ENCODE measurements around the gene IDH3A. TPM values are rescaled to one million over a fixed set of nuclear protein-coding genes. Genes with fewer than 3 reads are reported as not detected.

IDH3A gene
- polyA plus RNA-seq, 3 donors: 46.5 to 85.0 (median 74.0) TPM

GRCh38 chr15:78216276-78217104 lies 67.3 kb downstream of the IDH3A start:
- Histone ChIP-seq H3K79me2 (ENCODE audit: insufficient read depth, low read length) (no peaks in the 10 kb centered on the region), H4K20me1 (ENCODE audit: insufficient read depth, low read length) (no peaks in the 10 kb centered on the region), H3K4me1 (ENCODE audit: control insufficient read depth in 1 of 2, insufficient read depth in 2 of 2, low read length in 2 of 2) (no peaks in the 10 kb centered on the region), H3K9ac (ENCODE audit: insufficient read depth, low read length, poor library complexity, severe bottlenecking) (no peak overlapping the region), H3K4me2 (replicated peaks; ENCODE audit: extremely low read depth, low read length, poor library complexity, severe bottlenecking) (no peak overlapping the region), H3K9me3 (replicated peaks in 1 of 2; ENCODE audit: control insufficient read depth in 1 of 2, insufficient read depth in 1 of 2, low read length in 2 of 2) (no peaks in the 10 kb centered on the region), H3K36me3 (replicated peaks in 1 of 2; ENCODE audit: control insufficient read depth in 1 of 2, insufficient read depth in 2 of 2, low read length in 2 of 2) (no peaks in the 10 kb centered on the region), H3K27ac (ENCODE audit: low read depth in 1 of 2, low read length in 2 of 2) (no peak overlapping the region), H2AFZ (ENCODE audit: insufficient read depth, low read depth, low read length, poor library complexity, severe bottlenecking) (no peak overlapping the region), H3K27me3 (ENCODE audit: control insufficient read depth in 2 of 2, insufficient read depth in 2 of 2, low read length in 2 of 2) (no peaks in the 10 kb centered on the region), H3K4me3 (replicated peaks in 1 of 3; ENCODE audit: low read depth in 2 of 3, low read length in 3 of 3) (no peak overlapping the region)
- intact Hi-C loops (cut with micrococcal nuclease): no loop called here
- DNase-seq: no peak
- Mint-ChIP-seq H3K9me3 (no peaks in the 10 kb centered on the region), H3K36me3 (no peaks in the 10 kb centered on the region), H3K4me1 (no peaks in the 10 kb centered on the region), H3K27ac (no peak overlapping the region), H3K27me3 (ENCODE audit: low read depth in 3 of 3) (peaks cover 0 to 2% (median 1%) of the 10 kb centered on the region in 3 donors), H3K4me3 (no peak overlapping the region)
- 96% methylated on average over 6 of the region's 7 CpGs for WGBS (ENCODE audit: insufficient coverage)
- no peak for TF ChIP-seq CTCF (IDR thresholded peaks at IDR 0.05)

GRCh38 chr15:78220713-78221112 lies 71.6 kb downstream of the IDH3A start:
- Histone ChIP-seq H3K27me3 (ENCODE audit: control insufficient read depth in 2 of 2, insufficient read depth in 2 of 2, low read length in 2 of 2) (no peaks in the 10 kb centered on the region), H3K9me3 (replicated peaks in 1 of 2; ENCODE audit: control insufficient read depth in 1 of 2, insufficient read depth in 1 of 2, low read length in 2 of 2) (no peaks in the 10 kb centered on the region), H3K9ac (ENCODE audit: insufficient read depth, low read length, poor library complexity, severe bottlenecking) (no peak overlapping the region), H3K36me3 (replicated peaks in 1 of 2; ENCODE audit: control insufficient read depth in 1 of 2, insufficient read depth in 2 of 2, low read length in 2 of 2) (no peaks in the 10 kb centered on the region), H3K4me3 (replicated peaks in 1 of 3; ENCODE audit: low read depth in 2 of 3, low read length in 3 of 3) (no peak overlapping the region), H3K4me2 (replicated peaks; ENCODE audit: extremely low read depth, low read length, poor library complexity, severe bottlenecking) (no peak overlapping the region), H3K4me1 (ENCODE audit: control insufficient read depth in 1 of 2, insufficient read depth in 2 of 2, low read length in 2 of 2) (no peaks in the 10 kb centered on the region), H3K79me2 (ENCODE audit: insufficient read depth, low read length) (no peaks in the 10 kb centered on the region), H3K27ac (ENCODE audit: low read depth in 1 of 2, low read length in 2 of 2) (no peak overlapping the region), H4K20me1 (ENCODE audit: insufficient read depth, low read length) (no peaks in the 10 kb centered on the region), H2AFZ (ENCODE audit: insufficient read depth, low read depth, low read length, poor library complexity, severe bottlenecking) (no peak overlapping the region)
- Mint-ChIP-seq H3K36me3 (no peaks in the 10 kb centered on the region), H3K27ac (no peak overlapping the region), H3K27me3 (ENCODE audit: low read depth in 3 of 3) (peaks cover 1 to 2% (median 1%) of the 10 kb centered on the region in 3 donors), H3K4me1 (no peaks in the 10 kb centered on the region), H3K4me3 (no peak overlapping the region), H3K9me3 (no peaks in the 10 kb centered on the region)
- WGBS (ENCODE audit: insufficient coverage): no CpG with 5 or more reads among the region's 1 CpG
- intact Hi-C loops (cut with micrococcal nuclease): no loop called here
- no peak for TF ChIP-seq CTCF (IDR thresholded peaks at IDR 0.05)
- DNase-seq: no peak

Other genes with a start within 250 kb of the IDH3A start
- gene TBC1D2B, start 71.7 kb upstream of the IDH3A start, polyA plus RNA-seq: 10 to 100 TPM in 1 of 3 donors, 1 to 10 TPM in 2; 5.9 to 53.3 (median 6.2) TPM
- gene SH2D7, start 56.8 kb upstream of the IDH3A start, polyA plus RNA-seq: not detected
- under 1 TPM; 0.43 to 0.75 (median 0.51) TPM for gene CIB2, start 17.9 kb upstream of the IDH3A start, polyA plus RNA-seq
- gene ACSBG1, start 85.2 kb downstream of the IDH3A start, polyA plus RNA-seq: under 1 TPM in 1 of 3 donors, not detected in 2; 0.01 TPM
- 10 to 100 TPM in 1 of 3 donors, 1 to 10 TPM in 2; 2.4 to 20.9 (median 2.5) TPM for gene DNAJA4, start 115.2 kb downstream of the IDH3A start, polyA plus RNA-seq
- gene SKIC8, start 150.2 kb downstream of the IDH3A start, polyA plus RNA-seq: 100 to 1,000 TPM in 1 of 3 donors, 10 to 100 TPM in 2; 59.8 to 123 (median 88.0) TPM
- not detected for gene CRABP1, start 191.0 kb downstream of the IDH3A start, polyA plus RNA-seq

Measured in CD14-positive monocyte (primary cell).